Left lung (tissue), 10 donors: ENCODE data around the gene GP1BA. TPM values are rescaled to one million over a fixed set of nuclear protein-coding genes. Genes with fewer than 3 reads are reported as not detected.

Experiments
- ATAC-seq: fragments of 200-7000 bp; cut with Tn5 transposase; one replicate; pipeline ENCODE4 v1.9.1; 2020; ENCODE audit warnings: moderate library complexity
- DNase-seq, 4 donors: peaks; one replicate each; pipeline ENCODE4 v3.0.0-alpha.2; 2013 to 2020
- H3K27ac ChIP-seq, 2 donors: fragments of 200-600 bp; sonication (generic) in 1 of 2; one replicate each; pipeline versions ENCODE4 v1.5.0 to v1.8.0; 2020 to 2021
- H3K27me3 ChIP-seq, 2 donors: fragments of 200-600 bp; sonication (generic) in 1 of 2; one replicate each; pipeline versions ENCODE4 v1.5.0 to v1.8.0; 2020 to 2021
- H3K36me3 ChIP-seq, 2 donors: fragments of 200-600 bp; sonication (generic) in 1 of 2; one replicate each; pipeline versions ENCODE4 v1.5.0 to v1.8.0; 2020 to 2021
- H3K4me1 ChIP-seq, 2 donors: fragments of 200-600 bp; one replicate each; pipeline ENCODE4 v1.8.0; 2021
- H3K4me3 ChIP-seq, 2 donors: fragments of 200-600 bp; sonication (generic) in 1 of 2; one replicate each; pipeline versions ENCODE4 v1.5.0 to v1.8.0; 2020 to 2021; ENCODE audit warnings: mild to moderate bottlenecking in 1 of 2
- H3K9me3 ChIP-seq, 2 donors: fragments of 200-600 bp; sonication (generic) in 1 of 2; one replicate each; pipeline versions ENCODE4 v1.5.0 to v1.8.0; 2020 to 2021
- intact Hi-C, 2 donors: fragments of 100-400 bp; cut with DNase I; formaldehyde crosslinking; loops; one replicate each; pipeline versions ENCODE4 v1.11.2 to v1.14.2; 2022
- polyA plus RNA-seq, 6 donors: library from polyadenylated mRNA; unstranded; fragments of 120-200 nt; gene quantifications; one replicate each; pipeline ENCODE4 v1.2.1, GENCODE V29; 2013; ENCODE audit not compliant: insufficient read length in 6 of 6
- total RNA-seq, 2 donors: library from RNA; stranded (reverse); fragmentation: NEBNext Ultra II Directional; extraction: Animal tissue kit (Norgen Biotek cat#: 25700); gene quantifications; one replicate each; pipeline ENCODE4 v1.2.1, GENCODE V29; 2021
- TF ChIP-seq, protein P1 (sequence below), 2 donors: fragments of 200-600 bp; sonication (generic) in 1 of 2; IDR thresholded peaks; one replicate each; pipeline versions ENCODE4 v1.5.0 to v1.8.0; 2021; ENCODE audit warnings: antibody characterized with exemption in 2 of 2
- donor health status: DM: no; HTN: yes; CAD: no.
- donor health status: DM: no; HTN: no; CAD: no.

The GP1BA gene
- total and polyA plus RNA-seq, 8 donors: 0.31 to 3.7 (median 3.4) TPM

GRCh38 chr17:4972322-4972721, 40.2 kb downstream of the GP1BA start:
- Histone ChIP-seq H3K27ac (no peak overlapping the region), H3K36me3 (peaks cover 0 to 87% of the 10 kb centered on the region in 2 donors), H3K4me3 (no peak overlapping the region), H3K9me3 (no peaks in the 10 kb centered on the region), H3K27me3 (no peaks in the 10 kb centered on the region), H3K4me1 (peaks cover 11 to 47% of the 10 kb centered on the region in 2 donors)
- ATAC-seq (no peak), DNase-seq (no peak)
- TF ChIP-seq, protein P1, sequence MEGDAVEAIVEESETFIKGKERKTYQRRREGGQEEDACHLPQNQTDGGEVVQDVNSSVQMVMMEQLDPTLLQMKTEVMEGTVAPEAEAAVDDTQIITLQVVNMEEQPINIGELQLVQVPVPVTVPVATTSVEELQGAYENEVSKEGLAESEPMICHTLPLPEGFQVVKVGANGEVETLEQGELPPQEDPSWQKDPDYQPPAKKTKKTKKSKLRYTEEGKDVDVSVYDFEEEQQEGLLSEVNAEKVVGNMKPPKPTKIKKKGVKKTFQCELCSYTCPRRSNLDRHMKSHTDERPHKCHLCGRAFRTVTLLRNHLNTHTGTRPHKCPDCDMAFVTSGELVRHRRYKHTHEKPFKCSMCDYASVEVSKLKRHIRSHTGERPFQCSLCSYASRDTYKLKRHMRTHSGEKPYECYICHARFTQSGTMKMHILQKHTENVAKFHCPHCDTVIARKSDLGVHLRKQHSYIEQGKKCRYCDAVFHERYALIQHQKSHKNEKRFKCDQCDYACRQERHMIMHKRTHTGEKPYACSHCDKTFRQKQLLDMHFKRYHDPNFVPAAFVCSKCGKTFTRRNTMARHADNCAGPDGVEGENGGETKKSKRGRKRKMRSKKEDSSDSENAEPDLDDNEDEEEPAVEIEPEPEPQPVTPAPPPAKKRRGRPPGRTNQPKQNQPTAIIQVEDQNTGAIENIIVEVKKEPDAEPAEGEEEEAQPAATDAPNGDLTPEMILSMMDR (IDR thresholded peaks at IDR 0.05): no peak
- intact Hi-C loops: loop anchor here in 1 of 2 donors (10.0 kb wide), 1 partner anchor 68 kb away; the partner anchor contains the start of gene CHRNE

DNA sequence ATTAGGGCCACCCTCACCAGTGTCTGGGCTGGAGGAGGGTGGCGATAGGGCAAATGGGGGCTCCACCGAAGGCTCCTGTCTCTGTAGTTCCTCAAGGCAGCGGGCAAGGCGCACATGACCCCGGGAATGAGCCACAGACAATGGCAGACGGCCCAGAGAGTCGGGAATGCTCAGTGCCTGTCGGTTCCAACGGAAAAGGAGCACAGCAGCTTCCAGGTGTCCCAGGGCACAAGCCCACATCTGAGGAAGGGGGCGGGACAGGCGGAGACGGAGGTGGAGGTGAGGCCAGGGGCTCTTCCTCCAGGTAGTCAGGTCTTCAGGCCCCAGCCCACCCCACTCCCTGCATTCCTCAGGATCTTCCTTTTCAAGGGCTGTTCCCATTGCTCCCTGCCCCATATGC, 40.7 kb downstream of the GP1BA start:
- TF ChIP-seq, protein P1 (IDR thresholded peaks at IDR 0.05): no peak
- Histone ChIP-seq H3K4me1 (peaks cover 11 to 47% of the 10 kb centered on the region in 2 donors), H3K27me3 (no peaks in the 10 kb centered on the region), H3K9me3 (no peaks in the 10 kb centered on the region), H3K36me3 (peaks cover 0 to 91% of the 10 kb centered on the region in 2 donors), H3K4me3 (no peak overlapping the region), H3K27ac (peak overlapping the region in 1 of 2 donors; percentile 2)
- intact Hi-C loops: loop anchor here in 1 of 2 donors (10.0 kb wide), 1 partner anchor 68 kb away; the partner anchor contains the start of gene CHRNE
- DNase-seq (no peak), ATAC-seq (no peak)

DNA sequence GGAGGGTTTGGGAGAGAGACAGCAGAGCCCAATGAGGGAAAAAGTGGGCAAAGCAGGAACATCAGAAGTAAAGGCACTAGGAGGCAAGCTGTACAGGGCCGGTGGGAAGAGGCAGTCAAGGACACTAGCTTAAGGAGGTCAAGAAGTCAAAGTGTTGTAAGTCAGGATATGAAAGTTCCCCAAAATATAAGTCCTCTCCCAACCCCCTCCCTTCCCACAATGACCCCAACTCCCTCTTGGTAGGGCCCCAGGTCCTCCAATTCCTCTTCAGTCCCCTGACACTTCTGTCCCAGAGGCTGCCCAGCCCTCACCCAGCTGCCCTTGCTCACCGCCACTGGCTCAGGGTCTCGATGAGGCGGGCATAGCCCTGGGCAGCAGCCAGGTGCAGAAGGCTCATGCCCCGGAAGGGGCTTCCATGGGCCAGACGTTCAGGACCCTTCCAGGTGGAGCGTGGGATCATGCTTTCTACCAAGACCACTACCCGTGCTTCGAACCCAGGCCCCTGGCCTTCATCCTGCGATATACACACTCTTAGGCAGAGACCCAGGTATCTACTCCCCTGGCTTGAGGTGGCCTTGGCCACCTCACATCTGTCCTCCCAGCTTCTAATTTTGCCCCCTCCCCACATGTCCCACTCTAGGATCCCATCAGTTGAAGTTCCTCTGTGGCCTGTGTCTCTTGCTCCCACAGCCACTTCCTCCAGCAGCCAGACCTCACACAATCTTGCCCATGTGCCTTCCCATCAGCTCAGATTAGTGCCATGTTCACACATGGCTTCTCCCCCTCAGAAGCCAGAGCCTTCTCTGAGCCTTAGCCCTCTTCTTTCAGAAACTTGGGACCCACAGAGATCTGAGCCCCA, 41.4 kb downstream of the GP1BA start:
- H3K4me1 ChIP-seq: peaks cover 9 to 45% of the 10 kb centered on the region in 2 donors
- intact Hi-C loops: loop anchor here in 1 of 2 donors (10.0 kb wide), 1 partner anchor 69 kb away; the partner anchor contains the start of gene CHRNE
- peak overlapping the region in 1 of 2 donors; percentile 2 for H3K27ac ChIP-seq
- ATAC-seq (peak; percentile 6), DNase-seq (no peak)
- no peak overlapping the region for H3K4me3 ChIP-seq
- peaks cover 0 to 98% of the 10 kb centered on the region in 2 donors for H3K36me3 ChIP-seq
- no peaks in the 10 kb centered on the region for H3K27me3 ChIP-seq
- TF ChIP-seq, protein P1 (IDR thresholded peaks at IDR 0.05): no peak
- H3K9me3 ChIP-seq: no peaks in the 10 kb centered on the region

DNA sequence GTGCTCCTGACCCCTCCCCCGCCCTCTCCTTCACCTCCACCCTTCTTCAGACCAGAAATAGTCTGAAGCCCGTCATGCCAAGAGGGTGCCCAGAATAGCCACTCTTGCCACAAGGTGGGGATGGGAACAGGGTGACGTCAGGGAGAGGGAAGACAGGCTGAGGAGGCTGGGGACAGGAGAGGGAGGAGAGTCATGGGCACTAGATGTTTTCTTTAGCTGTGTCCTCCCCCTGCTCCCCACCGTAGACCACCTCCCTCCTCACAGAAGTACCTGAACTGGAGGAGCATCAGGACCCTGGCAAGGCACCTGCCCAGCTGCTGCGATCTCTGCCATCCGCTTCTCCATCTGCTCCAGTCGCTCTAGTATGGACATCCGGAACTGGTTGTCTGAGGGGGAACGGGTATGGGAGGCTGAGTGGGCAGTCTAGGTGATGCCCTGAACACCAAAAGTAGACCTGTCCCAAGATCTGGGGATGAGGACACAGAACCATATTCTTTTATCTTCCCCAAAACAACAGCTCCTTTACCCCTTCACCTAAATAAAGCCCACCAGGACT, 42.1 kb downstream of the GP1BA start:
- peaks cover 0 to 98% of the 10 kb centered on the region in 2 donors for H3K36me3 ChIP-seq
- TF ChIP-seq, protein P1 (IDR thresholded peaks at IDR 0.05): no peak
- no peaks in the 10 kb centered on the region for H3K9me3 ChIP-seq
- intact Hi-C loops: loop anchor here in 1 of 2 donors (10.0 kb wide), 1 partner anchor 69 kb away; the partner anchor contains the start of gene CHRNE
- DNase-seq: peak in 1 of 4 donors; percentile 58
- H3K4me1 ChIP-seq: peaks cover 2 to 45% of the 10 kb centered on the region in 2 donors
- no peaks in the 10 kb centered on the region for H3K27me3 ChIP-seq
- peak; percentile 42 for ATAC-seq
- H3K27ac ChIP-seq: peak overlapping the region in 1 of 2 donors; percentile 2
- no peak overlapping the region for H3K4me3 ChIP-seq

DNA sequence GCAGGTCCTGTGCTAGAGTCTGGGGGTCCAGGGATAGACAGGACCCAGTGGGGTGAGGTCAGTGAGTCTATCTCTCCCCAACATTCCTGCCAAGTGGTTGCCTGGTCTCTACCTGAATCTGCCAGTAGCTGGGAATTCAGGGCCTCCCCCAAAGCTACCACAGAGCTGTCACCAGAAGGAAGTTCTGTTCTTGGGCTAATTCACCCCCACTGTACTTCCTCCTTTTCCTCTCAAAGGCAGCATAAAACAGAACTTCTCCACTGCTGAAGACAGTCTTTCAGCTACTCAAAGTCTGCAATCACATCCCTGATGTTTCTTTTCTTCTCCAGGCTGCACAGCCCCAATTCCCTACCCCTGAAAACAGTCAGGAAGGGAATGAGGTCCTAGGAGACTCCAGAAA, 46.6 kb downstream of the GP1BA start:
- no peaks in the 10 kb centered on the region for H3K9me3 ChIP-seq

More for the DNA sequence above, 46.6 kb downstream of the GP1BA start:
- peak; percentile 16 for ATAC-seq
- peaks cover 0 to 58% of the 10 kb centered on the region in 2 donors for H3K4me1 ChIP-seq
- TF ChIP-seq, protein P1 (IDR thresholded peaks at IDR 0.05): no peak
- H3K27ac ChIP-seq: peak overlapping the region in 1 of 2 donors; percentile 86
- no peak overlapping the region for H3K4me3 ChIP-seq
- H3K36me3 ChIP-seq: peaks cover 0 to 98% of the 10 kb centered on the region in 2 donors
- no peaks in the 10 kb centered on the region for H3K27me3 ChIP-seq
- intact Hi-C loops: loop anchor here in 1 of 2 donors (10.0 kb wide), 1 partner anchor 74 kb away; the partner anchor contains the start of gene CHRNE
- DNase-seq: no peak
